ENCODE measurements around the gene PMM2.
"Not testable (repeated sequence)": the region's sequence is repeated elsewhere in the genome, so short reads cannot be mapped to it uniquely, and the experiment has no call there.

The PMM2 gene

DNA sequence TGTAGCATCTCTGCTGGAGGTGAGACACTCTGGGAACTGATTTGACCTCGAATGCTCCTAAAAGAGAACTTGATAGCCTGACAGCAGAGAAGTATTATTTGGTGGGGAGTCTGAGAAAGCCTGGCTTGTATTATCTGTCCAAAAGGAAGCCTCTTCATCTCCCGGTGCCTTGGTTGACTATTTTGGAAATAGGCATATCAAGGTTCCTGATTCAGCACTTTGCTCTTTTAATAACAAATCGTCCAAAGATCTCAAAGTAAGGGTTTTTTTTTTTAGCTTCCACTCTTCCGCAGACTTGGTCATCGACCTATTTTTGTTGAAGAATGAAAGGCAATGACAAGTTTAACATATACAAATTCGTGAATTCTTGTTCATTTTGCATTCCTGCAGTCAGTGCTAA, 15.0 kb upstream of the PMM2 start:
- DNase-seq = no peak

DNA sequence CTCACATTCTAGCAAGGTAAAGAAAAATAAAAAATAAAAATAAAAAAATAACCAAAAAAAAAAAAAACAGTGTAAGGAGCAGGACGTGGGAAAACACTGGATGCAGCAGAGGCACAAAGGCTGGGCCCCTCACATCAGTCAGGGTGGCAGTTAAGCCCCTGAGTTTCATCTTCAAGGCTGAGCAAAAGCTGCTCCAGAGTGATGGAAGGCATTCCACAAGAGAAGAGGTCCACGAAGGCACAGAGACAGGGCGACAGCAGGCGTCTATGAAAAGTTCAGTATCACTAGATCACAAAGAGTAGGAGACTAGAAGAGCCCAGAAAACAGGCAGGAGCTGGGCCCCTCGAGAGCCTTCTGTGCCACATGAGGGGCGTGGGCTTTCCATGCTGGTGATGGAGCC, 12.2 kb upstream of the PMM2 start:
- DNase-seq = no peak

DNA sequence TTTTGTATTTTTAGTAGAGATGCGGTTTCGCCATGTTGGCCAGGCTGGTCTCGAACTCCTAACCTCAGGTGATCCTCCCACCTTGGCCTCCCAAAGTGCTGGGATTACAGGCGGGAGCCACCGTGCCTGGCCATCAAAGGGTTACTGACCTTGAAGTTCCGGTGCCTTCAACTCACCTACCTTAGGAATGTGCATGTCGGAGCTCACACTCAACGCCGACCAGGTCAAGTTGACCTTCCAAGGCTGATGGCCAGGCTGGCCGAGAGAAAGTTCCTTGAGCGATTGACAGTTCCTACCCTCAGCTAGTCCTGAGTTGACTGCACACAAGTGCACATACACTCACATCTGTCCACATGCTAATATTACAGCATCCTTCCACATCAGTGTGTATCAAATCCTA, 11.3 kb upstream of the PMM2 start:
- DNase-seq = not testable (repeated sequence)

DNA sequence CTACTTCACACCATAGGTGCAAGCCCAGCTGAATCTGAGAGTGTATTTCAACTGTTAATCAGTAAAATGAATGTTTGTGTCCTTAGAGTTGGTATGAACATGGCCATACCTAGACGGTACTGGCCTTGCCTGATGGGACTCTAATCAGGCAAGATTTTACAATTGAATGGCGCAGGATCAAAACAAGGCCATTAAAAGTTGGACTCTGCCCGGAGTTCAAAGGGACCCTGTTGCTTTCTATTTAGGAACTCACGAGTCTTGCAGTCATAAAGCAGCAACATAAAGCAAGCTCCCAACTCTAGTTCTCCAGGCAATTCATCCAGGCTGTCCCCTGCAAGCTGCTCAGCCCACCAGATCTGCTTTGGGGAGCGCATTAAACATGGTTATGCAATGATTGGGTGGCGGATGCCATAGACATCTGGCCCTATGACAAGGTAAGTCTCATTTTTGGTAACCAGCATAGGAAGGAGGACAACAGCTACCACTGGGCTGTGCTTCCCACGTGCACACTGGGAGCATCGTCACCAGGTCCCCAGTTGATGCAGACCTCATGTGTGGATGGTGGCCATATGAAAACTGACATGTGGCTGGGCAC, 9.0 kb upstream of the PMM2 start:
- DNase-seq = no peak

DNA sequence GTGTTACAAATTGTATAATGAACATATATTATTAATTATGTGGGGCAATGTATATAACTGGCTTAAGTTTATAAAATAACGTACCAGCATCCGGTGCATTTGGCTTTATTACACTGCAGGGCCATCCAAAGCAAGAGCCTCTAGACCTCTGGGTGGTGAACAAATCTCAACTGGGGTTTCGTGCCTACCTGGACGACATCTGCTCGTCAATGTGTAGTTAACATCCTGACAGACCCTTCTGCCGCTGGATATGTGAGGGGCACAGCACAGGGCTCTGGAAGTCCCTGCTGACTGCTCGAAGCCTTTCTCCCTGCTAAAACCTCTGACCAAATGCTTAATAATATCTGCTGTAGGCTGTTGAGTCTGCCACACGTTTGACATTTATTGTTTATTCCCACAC, 2.5 kb upstream of the PMM2 start:
- no peak for DNase-seq

DNA sequence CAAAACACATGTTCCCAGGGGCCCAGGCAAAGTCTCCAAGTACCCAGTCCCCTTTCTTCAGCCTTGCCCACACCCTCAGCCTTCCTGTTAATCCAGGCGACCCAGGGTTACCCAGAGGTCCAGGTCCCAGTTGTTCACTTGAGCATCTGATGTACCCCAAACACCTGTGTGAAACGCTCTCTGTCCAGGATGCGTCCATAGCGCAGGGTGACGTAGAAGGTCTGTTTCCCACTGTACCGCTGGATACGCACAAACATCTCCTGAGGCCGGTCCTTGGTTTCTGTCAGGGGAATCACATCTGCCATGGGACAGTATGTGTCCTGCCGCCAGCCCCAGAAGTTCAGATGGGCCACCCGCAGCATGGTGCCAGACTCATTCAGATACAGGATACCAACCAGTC, 1.8 kb upstream of the PMM2 start:
- no peak for DNase-seq

DNA sequence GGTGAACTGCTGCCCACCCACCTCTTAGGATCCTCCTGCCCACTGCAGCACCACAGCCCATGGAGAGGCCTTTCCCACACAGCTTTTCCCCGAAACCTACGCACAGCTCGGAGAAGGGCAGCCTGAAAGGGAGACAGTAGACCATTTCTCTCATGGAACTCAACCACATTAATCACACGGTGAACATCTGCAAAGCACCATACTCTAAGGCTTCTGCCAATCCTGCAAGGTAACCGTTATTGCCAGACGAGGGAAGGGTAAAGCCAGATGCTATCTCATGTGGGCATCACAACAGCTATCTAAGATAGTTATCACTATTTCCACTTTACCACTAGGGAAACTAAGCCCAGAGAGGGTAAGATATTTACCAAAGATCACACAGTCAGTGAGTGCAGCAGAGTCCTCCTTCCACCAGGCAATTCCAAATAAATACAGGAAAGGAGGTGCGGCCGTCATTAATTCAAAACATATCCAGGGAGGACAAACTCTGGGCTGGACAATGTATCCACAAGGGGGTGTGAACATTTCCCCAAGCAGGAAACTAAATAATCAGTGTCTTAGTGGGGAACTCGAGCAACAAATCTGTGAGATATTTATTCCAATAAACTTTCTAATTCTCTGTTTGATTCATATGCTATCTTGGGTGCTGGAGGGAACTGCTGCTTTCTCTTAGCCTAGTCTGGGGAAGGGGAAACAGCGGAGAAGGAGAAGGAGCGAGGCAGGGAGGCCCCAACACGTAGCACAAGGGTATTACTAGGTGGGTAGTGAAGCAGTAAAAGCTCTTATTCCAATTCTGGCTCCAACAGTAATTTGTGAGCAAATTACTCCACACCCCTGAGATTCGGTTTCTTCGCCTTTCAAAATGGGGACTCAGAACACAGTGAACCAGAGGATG, 923 bp upstream of the PMM2 start:
- DNase-seq = no peak

DNA sequence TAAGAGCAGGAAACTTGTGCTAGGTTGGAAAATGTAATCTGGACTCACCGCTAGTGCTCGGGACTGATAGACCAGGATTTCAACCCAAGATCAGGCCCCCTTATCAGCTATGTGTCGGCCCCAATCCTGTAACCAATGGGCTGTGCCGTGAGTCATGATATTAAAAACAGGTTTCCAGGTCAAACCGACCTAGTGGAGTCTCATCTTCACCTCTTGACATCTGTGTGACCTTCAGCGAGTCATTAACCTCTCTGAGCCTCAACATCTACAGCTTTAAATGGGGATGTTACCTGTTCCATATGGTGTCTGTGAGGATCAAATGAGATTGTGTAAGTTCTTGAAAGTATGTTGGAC, 512 bp downstream of the PMM2 start:
- DNase-seq = peak; percentile 19

DNA sequence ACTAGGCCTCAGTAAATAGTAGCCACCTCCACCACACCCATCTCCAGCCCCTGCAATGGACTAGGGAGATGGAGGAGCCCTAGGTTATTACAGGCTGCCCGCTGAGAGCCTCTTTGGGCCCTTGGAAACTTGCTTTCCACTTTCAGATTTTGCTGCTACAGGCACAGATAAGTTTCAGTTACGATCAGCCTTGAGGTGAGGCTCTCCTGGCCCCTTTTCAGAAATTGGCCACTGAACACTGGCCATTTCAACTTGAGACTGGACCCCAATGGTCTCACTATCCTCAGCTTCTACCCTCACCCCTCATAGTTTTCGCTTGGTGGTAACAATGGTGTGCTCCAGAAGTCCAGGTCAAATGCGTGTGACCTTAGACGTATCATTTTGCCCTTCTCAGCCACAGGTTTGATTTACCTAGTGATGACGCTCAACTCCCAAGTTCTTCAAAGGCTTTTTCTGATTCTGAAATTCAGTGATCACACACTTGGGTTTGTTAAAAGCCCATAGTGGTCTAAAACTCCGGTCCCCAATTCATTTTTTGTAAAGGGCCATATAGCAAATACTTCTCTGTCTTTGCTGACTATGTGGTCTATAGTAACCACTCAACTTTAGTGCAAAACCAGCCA, 1.0 kb downstream of the PMM2 start:
- DNase-seq = no peak

DNA sequence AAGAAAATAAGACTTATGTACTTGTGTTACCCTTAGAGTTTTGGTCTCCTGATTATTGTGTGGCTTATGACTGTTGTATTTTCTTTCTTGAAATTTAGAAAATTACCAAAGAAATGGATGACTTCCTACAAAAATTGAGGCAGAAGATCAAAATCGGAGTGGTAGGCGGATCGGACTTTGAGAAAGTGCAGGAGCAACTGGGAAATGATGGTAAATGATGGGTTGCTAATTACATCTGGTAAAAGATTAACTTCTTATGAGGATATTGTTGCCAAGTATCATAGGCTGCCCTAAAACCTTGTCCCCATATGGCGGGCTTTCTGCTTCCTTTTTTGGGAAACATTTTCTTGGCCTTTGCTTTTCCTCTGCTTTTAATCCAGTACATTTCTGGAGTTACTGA, 4.1 kb downstream of the PMM2 start:
- no peak for DNase-seq

DNA sequence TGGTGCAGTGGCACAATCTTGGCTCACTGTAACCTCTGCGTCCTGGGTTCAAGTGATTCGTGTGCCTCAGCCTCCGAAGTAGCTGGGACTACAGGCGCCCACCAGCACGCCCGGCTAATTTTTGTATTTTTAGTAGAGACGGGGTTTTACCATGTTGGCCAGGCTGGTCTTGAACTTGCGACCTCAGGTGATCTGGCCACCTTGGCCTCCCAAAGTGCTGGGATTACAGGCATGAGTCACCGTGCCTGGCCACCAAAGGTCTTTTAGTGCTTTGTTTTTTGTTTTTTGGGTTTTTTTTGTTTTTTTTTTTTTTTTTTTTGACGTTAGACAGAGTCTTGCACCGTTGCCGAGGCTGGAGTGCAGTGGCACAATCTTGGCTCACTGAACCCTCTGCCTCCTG, 6.1 kb downstream of the PMM2 start:
- not testable (repeated sequence) for DNase-seq

DNA sequence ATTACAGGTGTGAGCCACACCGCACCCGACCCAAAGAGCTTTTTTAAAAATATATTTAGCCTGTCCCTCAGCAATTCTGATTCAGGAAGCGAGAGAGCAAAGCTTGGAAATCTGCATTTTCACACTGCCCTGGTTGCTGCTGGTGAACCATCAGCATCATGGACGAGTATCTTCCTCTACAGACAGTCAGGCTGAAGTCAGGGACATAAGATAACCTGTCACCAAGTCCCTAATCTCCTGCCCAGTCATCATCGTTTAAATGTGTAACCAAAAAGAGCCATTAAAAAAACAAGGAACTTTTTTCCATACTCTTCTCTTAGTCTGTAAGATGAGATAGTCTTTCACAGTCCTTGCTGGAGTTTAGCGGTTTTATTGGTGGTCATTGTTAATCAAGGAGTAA, 6.7 kb downstream of the PMM2 start:
- no peak for DNase-seq

DNA sequence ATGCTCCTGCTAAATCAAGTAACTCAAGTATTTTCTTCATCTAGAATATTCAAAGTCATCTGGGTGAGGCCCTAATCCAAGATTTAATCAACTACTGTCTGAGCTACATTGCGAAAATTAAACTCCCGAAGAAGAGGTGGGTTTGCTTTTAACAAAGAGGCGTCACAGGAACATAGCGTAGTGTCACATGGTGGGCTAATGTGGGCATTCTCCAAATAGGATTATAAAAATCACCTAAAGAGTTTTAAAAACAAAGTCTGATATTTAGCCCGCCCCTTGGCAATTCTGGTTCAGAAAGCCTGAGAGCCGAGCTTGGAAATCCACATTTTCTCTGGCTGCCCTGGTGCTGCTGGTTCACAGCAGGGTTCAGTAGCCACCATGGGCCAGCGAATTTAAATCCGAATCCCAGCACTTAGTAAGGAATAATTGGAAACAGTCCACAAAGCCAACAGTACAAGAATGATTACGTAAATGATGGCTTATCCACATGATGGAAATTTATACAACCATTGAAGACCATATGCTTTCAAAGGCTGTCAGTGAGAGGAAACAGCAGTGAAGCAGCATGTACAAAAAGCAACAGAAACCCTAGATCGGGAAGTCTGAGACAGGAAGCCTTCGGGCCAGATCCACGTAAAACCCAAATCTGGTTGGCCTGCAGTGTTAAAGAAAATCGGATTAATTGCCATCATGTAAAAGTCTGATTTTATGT, 8.8 kb downstream of the PMM2 start:
- DNase-seq = no peak

DNA sequence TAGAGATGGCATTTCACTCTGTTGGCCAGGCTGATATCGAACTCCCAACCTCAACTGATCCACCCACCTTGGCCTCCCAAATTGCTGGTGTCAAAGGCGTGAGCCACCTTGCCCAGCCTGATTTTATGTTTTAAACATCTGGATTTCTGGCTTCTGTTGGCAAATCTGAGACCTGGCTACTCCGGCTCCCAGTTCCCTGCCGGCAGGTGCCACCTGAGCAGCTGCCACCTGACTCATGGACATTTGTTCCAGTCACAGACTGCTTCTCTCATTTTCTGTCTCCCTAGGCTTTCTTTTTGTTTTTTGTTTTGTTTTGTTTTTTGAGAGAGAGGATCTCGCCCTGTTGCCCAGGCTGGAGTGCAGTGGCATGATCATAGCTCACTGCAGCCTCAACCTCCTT, 9.6 kb downstream of the PMM2 start:
- DNase-seq = no peak

DNA sequence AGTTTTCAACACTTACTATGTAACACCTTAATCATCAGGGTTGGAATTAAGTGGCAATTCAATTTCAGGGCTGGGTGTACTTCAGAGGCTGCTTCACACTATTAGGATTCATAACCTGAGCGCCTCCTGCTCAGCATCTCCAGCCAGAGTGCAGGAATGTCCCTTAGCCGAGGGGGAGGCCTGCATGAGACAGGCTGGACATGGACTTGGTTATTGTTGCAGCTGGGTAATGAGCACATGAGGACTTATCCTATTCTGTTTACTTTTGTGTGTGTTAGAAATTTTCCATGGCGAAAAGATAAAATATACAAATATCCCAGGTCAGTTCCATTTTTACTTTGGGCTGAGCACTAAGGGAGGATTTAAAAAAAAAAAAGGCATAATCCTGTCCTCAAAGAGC, 10.4 kb downstream of the PMM2 start:
- DNase-seq = no peak

DNA sequence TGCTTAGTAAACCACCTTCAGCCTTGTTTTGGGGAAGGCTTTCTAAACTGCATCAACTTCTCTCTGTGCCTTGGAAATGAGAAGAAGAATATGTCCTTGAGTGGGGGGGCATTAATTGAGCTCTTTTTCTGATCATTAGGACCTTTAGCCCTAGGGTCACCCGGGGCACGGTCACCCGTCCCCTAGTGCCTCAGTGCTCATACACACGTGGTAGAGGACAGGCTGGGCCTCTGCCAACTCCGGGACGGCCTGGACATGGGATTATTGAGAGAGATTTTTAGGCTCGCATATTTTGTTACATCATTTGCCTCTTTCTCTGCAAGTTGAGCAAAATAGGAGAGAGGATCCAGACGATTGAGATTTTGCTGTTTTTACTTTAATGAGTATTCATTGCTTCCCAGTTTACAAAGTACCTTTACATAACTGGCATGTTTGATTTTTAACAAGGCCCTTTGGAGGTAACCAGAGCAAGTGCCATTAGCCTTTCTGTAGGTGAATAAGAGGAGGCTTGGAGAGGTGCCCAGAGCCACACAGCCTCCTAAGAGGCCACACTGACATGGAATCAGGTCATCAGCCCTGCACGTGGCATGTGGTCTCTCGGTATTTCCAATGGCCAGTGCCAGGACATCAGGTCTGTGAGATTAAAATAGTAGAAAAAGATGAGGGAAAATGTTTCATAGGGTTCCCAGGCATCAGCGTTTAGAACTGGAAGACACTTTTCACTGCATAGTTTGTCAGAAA, 11.1 kb downstream of the PMM2 start:
- no peak for DNase-seq

DNA sequence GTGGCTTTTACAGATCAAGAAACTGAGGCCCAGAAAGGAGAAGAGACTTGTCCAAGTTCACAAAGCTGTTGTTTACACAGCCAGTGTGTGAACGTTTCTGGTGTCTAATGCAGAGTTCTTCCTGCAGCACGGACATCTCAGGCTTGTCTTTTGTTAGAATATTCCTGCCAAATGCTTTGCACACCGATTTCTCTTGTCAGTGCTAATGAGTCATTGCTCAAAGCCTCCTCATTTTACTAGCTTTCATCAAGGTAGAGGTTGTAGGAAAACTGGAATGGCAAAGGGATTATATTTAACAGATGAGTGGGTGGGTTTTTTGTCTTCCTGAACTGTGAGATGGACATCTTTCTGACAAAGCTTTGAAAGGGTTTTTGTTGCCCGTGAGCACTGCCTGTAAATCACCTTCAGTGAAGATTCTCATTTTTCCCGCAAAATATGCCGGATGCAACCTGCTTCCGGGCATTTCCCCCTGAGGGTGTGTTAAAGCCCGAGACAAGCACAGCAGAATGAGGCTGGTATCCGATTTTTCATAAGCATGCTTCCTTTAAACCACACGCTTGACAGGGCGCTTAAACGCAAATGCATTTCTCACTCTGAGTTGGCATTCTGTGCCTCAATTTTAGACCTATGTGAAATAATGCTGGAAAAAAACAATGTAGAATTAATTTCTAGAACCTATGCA, 14.7 kb downstream of the PMM2 start:
- DNase-seq = no peak

DNA sequence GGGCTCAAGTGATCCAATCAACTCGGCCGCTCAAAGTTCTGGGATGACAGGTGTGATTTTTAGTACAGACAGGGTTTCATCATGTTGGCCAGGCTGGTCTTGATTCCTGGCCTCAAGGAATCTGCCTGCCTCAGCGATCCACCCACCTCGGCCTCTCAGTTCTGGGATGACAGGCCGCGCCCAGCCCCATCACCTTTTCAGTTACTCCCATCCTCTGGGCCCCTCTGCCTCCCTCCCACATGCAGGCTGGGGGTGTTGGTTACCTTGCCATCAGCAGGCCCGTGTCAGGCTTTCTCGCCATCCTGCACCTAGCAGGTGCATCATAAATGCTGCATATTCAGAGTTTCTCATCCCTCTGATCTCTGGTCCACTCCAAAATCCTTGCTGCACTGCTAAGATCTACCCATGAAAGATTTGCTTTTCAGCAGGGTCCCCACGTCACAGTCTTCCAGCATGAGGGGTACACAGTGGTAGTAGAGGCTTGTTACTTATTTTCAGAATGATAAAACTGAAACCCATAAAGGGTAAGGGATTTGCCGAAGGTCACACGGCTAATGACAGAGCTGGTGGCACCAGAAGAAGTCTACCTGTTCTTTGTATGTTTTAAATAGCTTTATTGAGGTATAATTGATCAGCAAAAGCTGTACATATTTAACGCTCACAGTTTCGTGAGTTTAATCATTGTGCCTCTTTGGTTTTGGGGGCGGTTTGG, 16.6 kb downstream of the PMM2 start:
- no peak for DNase-seq

DNA sequence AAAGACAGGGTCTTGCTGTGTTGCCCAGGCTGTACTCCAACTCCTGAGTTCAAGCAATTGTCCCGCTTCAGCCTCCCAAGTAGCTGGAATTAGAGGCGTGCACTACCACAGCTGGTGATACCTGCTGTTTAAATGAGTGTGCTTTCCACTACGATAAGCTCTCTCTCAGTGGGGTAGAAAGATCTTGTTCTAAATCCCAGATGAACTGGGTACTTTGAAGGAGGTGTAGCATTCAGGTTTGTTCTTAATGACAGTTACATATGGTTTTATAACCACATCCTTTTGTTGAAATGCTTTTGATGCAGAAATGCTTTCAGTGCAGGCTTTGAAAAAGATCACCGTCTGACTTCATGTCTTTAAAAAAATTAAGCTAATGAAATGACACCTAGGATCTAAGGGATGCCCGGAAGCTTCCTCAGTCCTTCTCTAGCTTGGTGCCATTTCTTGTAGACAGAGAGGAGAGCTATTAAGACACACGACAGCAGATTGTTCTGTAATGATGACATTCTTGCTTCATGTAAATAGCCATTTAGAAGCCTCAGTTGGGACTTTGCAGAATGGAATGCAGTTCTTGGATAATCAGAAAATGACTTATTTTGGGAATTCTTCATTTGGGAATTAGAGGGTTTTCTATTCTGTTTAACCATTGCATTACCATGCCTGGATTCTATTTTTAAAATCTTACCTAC, 19.5 kb downstream of the PMM2 start:
- DNase-seq = no peak

DNA sequence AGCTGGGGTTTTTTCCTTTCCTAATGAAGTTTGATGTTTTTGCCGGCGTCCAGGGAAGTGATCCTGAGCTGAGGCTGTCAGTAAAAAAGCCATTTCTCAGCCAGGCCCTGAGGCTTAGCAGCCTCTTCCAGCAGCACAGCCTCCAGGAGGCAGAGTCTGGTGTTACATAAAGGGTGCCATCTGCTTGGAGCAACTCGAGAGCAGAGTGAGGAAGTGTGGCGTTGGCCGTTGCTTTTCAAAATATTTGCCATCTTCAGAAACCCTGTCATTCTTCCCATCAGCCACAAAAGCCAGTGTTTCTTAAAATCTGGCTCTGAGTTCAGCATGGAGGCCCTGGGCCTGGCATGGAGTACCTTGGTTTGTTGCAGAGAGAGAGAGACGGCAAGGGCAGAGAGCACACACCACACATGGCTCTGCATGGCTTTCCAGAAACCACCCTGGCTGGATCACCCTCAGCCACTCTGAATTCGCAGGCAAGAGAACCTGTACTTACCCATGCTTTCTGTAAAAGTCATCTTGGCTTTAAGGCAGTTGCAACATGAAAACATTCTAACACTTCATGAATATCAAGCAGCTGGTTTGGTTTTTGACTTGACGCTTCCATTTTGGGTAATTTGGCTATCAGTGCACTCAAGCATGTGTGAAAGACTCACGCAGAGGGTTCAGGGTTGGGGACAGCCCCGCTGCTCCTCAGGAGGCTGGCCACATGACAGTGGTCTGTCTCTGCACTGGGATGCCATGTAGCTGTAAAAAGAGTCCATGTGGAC, 21.0 kb downstream of the PMM2 start:
- DNase-seq = no peak
